HG03025 (cell line): Measurements from ENCODE around the gene ARF1.

Experiments
- ATAC-seq: cut with Tn5 transposase; IDR thresholded peaks from one replicate; pipeline ENCODE4 v1.9.1; 2021; ENCODE audit warnings: mild to moderate bottlenecking, moderate library complexity; ENCODE audit not compliant: unreplicated experiment, low FRiP score

Gene ARF1

GRCh38 chr1:228068359-228068758 lies 14.1 kb upstream of the ARF1 start:
- ATAC-seq, result no peak

- ATAC-seq, result no peak
These were observed 12.3 kb upstream of the ARF1 start for GRCh38 chr1:228070173-228070572.

- ATAC-seq, result no peak
These were observed 11.7 kb upstream of the ARF1 start for GRCh38 chr1:228070851-228071250.

GRCh38 chr1:228071839-228072657 lies 10.5 kb upstream of the ARF1 start:
- no peak for ATAC-seq

GRCh38 chr1:228072658-228073043 lies 9.9 kb upstream of the ARF1 start:
- no peak for ATAC-seq

- ATAC-seq, result no peak
These were observed 9.2 kb upstream of the ARF1 start for GRCh38 chr1:228073061-228073856.

GRCh38 chr1:228073857-228074545 lies 8.5 kb upstream of the ARF1 start:
- ATAC-seq, result no peak

GRCh38 chr1:228074954-228075730 lies 7.4 kb upstream of the ARF1 start:
- ATAC-seq, result no peak

GRCh38 chr1:228075801-228076271 lies 6.7 kb upstream of the ARF1 start:
- ATAC-seq, result no peak

GRCh38 chr1:228076796-228077430 lies 5.6 kb upstream of the ARF1 start:
- no peak for ATAC-seq

- ATAC-seq, result no peak
These were observed 4.8 kb upstream of the ARF1 start for GRCh38 chr1:228077565-228078330.

GRCh38 chr1:228079013-228079412 lies 3.5 kb upstream of the ARF1 start:
- no peak for ATAC-seq

GRCh38 chr1:228079601-228080263 lies 2.8 kb upstream of the ARF1 start:
- ATAC-seq, result no peak

GRCh38 chr1:228081144-228081543 lies 1.4 kb upstream of the ARF1 start:
- no peak for ATAC-seq

GRCh38 chr1:228081578-228082213 lies 812 bp upstream of the ARF1 start:
- peak; percentile 3 for ATAC-seq

- peak; percentile 13 for ATAC-seq
These were observed 686 bp downstream of the ARF1 start for GRCh38 chr1:228082918-228083870.

- ATAC-seq, result no peak
These were observed 1.4 kb downstream of the ARF1 start for GRCh38 chr1:228083871-228084278.
